HFFc6 (cell line): ENCODE measurements around the gene ADAM8. TPM values are rescaled to one million over a fixed set of nuclear protein-coding genes. Genes with fewer than 3 reads are reported as not detected.

Source experiments
- DNase-seq: peaks from one replicate; pipeline ENCODE4 v3.0.0-alpha.2; 2018
- H3K27ac Mint-ChIP-seq: 2 replicates; pipeline ENCODE4 v1.8.0; 2020; ENCODE audit warnings: mild to moderate bottlenecking, mixed read lengths
- H3K27me3 Mint-ChIP-seq: 2 replicates; pipeline ENCODE4 v1.8.0; 2021; ENCODE audit warnings: mild to moderate bottlenecking, moderate library complexity, mixed read lengths; ENCODE audit not compliant: insufficient read depth
- H3K36me3 Mint-ChIP-seq: 2 replicates; pipeline ENCODE4 v1.8.0; 2021; ENCODE audit warnings: low read depth, mixed read lengths
- H3K4me1 Mint-ChIP-seq: 2 replicates; pipeline ENCODE4 v1.8.0; 2020; ENCODE audit warnings: low read depth, mixed read lengths
- H3K4me3 Mint-ChIP-seq: 2 replicates; pipeline ENCODE4 v1.8.0; 2020; ENCODE audit warnings: mild to moderate bottlenecking, moderate library complexity, mixed read lengths
- H3K9me3 Mint-ChIP-seq: 2 replicates; pipeline ENCODE4 v1.8.0; 2020; ENCODE audit warnings: mild to moderate bottlenecking, mixed read lengths
- CTCF ChIP-seq: fragments of 200-600 bp; sonication (generic); IDR thresholded peaks from 2 replicates; pipeline ENCODE4 v1.5.0; 2021; ENCODE audit warnings: antibody characterized with exemption, mild to moderate bottlenecking
- total RNA-seq, 6 experiments: library from RNA; stranded (reverse); fragmentation: NEBNext Ultra II Directional; extraction: Animal tissue kit (Norgen Biotek cat#: 25700); gene quantifications; 2 replicates in 1 of 6; 3 replicates in 5 of 6; pipeline ENCODE4 v1.2.3, GENCODE V29; 2021

The ADAM8 gene
- total RNA-seq, 6 experiments from 2014 or later, result 0.99 to 2.9 (median 1.2) TPM

GRCh38 chr10:133271521-133272300 is 5.0 kb downstream of the ADAM8 start:
- Mint-ChIP-seq H3K4me3 (no peak overlapping the region), H3K36me3 (no peaks in the 10 kb centered on the region), H3K27me3 (no peaks in the 10 kb centered on the region), H3K9me3 (no peaks in the 10 kb centered on the region), H3K4me1 (no peaks in the 10 kb centered on the region), H3K27ac (no peak overlapping the region)
- DNase-seq, result no peak
- no peak for TF ChIP-seq CTCF

GRCh38 chr10:133270773-133271297 is 5.8 kb downstream of the ADAM8 start:
- H3K9me3 Mint-ChIP-seq, result no peaks in the 10 kb centered on the region
- TF ChIP-seq CTCF, result no peak
- DNase-seq, result no peak
- no peak overlapping the region for H3K27ac Mint-ChIP-seq
- no peaks in the 10 kb centered on the region for H3K36me3 Mint-ChIP-seq
- no peak overlapping the region for H3K4me3 Mint-ChIP-seq
- H3K27me3 Mint-ChIP-seq, result no peaks in the 10 kb centered on the region
- no peaks in the 10 kb centered on the region for H3K4me1 Mint-ChIP-seq

GRCh38 chr10:133270204-133270603 is 6.5 kb downstream of the ADAM8 start:
- Mint-ChIP-seq H3K4me1 (no peaks in the 10 kb centered on the region), H3K36me3 (no peaks in the 10 kb centered on the region), H3K27ac (no peak overlapping the region), H3K27me3 (no peaks in the 10 kb centered on the region; the same call in 1 of the 2 replicates), H3K9me3 (no peaks in the 10 kb centered on the region), H3K4me3 (no peak overlapping the region)
- TF ChIP-seq CTCF, result no peak
- DNase-seq, result no peak

- Mint-ChIP-seq H3K4me1 (peaks cover 2% of the 10 kb centered on the region; the same call in 1 of the 2 replicates), H3K36me3 (no peaks in the 10 kb centered on the region), H3K4me3 (no peak overlapping the region), H3K27me3 (no peaks in the 10 kb centered on the region; the same call in 1 of the 2 replicates), H3K27ac (no peak overlapping the region), H3K9me3 (no peaks in the 10 kb centered on the region)
- no peak for DNase-seq
- TF ChIP-seq CTCF, result no peak
Measured at GRCh38 chr10:133269367-133269766, 7.3 kb downstream of the ADAM8 start.

- no peak overlapping the region for H3K27ac Mint-ChIP-seq
- peaks cover 4% of the 10 kb centered on the region; the same call in 1 of the 2 replicates for H3K4me1 Mint-ChIP-seq
- TF ChIP-seq CTCF, result no peak
- no peaks in the 10 kb centered on the region for H3K9me3 Mint-ChIP-seq
- no peaks in the 10 kb centered on the region for H3K36me3 Mint-ChIP-seq
- DNase-seq, result no peak
- H3K4me3 Mint-ChIP-seq, result no peak overlapping the region
- H3K27me3 Mint-ChIP-seq, result no peaks in the 10 kb centered on the region; the same call in 1 of the 2 replicates
Measured at GRCh38 chr10:133268532-133268931, 8.1 kb downstream of the ADAM8 start.
